ENCODE measurements around the gene ANKRD44.

DNA sequence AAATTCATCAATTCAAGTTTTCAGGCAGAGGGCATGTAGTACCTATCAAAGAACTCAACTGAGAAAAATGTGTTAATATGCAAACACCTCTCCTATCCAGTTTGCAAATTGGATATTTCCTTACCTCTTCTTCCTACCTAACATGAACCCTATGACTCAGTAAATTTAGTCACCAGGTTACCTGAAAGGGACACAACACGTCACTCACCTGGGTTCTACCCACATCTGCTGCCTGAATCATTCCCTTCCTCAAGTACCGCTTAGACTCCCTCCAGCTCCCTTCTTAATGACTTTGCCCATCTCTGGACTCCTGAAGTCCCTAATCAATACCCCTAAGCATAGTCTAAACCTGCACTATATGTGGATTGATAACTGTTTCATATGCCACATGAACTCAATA, 10.4 kb downstream of the ANKRD44 start:
- TF ChIP-seq EZH2 (IDR thresholded peaks at IDR 0.05; ENCODE audit: borderline replicate concordance, low read depth, low read length, severe bottlenecking), result no peak
- TF ChIP-seq, protein P1, sequence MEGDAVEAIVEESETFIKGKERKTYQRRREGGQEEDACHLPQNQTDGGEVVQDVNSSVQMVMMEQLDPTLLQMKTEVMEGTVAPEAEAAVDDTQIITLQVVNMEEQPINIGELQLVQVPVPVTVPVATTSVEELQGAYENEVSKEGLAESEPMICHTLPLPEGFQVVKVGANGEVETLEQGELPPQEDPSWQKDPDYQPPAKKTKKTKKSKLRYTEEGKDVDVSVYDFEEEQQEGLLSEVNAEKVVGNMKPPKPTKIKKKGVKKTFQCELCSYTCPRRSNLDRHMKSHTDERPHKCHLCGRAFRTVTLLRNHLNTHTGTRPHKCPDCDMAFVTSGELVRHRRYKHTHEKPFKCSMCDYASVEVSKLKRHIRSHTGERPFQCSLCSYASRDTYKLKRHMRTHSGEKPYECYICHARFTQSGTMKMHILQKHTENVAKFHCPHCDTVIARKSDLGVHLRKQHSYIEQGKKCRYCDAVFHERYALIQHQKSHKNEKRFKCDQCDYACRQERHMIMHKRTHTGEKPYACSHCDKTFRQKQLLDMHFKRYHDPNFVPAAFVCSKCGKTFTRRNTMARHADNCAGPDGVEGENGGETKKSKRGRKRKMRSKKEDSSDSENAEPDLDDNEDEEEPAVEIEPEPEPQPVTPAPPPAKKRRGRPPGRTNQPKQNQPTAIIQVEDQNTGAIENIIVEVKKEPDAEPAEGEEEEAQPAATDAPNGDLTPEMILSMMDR (IDR thresholded peaks at IDR 0.05; ENCODE audit: borderline replicate concordance, extremely low read depth, low read length, poor library complexity, severe bottlenecking), result no peak
